GM12878 (cell line): ENCODE measurements around the gene SRSF3. TPM values are rescaled to one million over a fixed set of nuclear protein-coding genes. Genes with fewer than 3 reads are reported as not detected.

Experiments used
- ATAC-seq: fragments of 200-7000 bp; cut with Tn5 transposase; 3 replicates; pipeline ENCODE4 v1.9.1; 2020; ENCODE audit warnings: mild to moderate bottlenecking, moderate library complexity
- BruUV-seq: library from RNA; stranded (reverse); fragments of 400-500 nt; replicated peaks from 2 replicates; lab custom pipeline; 2021; lab: Mats Ljungman, UMichigan
- CTCF ChIA-PET: fragments of 300-600 bp; sonication (Branson Sonifier 250); formaldehyde crosslinking; extraction: SDS; loops from one replicate; lab custom pipeline; 2021; ENCODE audit warnings: inconsistent platforms; lab: Yijun Ruan, JAX
- POLR2A ChIA-PET: fragments of 350-600 bp; formaldehyde crosslinking; extraction: SDS; loops from one replicate; lab custom pipeline; 2021; ENCODE audit warnings: inconsistent platforms; lab: Charles Lee
- RAD21 ChIA-PET: fragments of 300-600 bp; sonication (Branson Sonifier 250); formaldehyde crosslinking; loops from one replicate; lab custom pipeline; 2023; ENCODE audit warnings: antibody characterized with exemption; ENCODE audit not compliant: unreplicated experiment; lab: Charles Lee
- SMC1A ChIA-PET: fragments of 300-600 bp; sonication (Branson Sonifier 250); formaldehyde crosslinking; loops from one replicate; lab custom pipeline; 2023; ENCODE audit not compliant: unreplicated experiment, uncharacterized antibody; lab: Charles Lee
- DNase-seq: peaks from one replicate; pipeline ENCODE4 v3.0.0-alpha.2; 2011; ENCODE audit warnings: low read depth, low spot score
- FAIRE-seq: peaks from 3 replicates; lab custom pipeline; 2011; peaks lifted over from hg19 to GRCh38; lab: Jason Lieb, UNC
- H2AFZ ChIP-seq: 2 replicates; pipeline ENCODE4 v1.6.0; 2011; ENCODE audit warnings: low read depth, low read length, control low read depth; ENCODE audit not compliant: control insufficient read depth
- H3K27ac ChIP-seq: 2 replicates; pipeline ENCODE4 v1.5.1; 2011; ENCODE audit warnings: control low read depth; ENCODE audit not compliant: control insufficient read depth, insufficient read depth
- H3K27me3 ChIP-seq, 2 experiments: replicated peaks in 1 of 2; 2 replicates each; pipeline versions ENCODE4 v1.6.0 to v1.6.1; 2011; ENCODE audit warnings: low read length in 1 of 2; ENCODE audit not compliant: control insufficient read depth in 2 of 2, insufficient read depth in 2 of 2
- H3K36me3 ChIP-seq, 2 experiments: 2 replicates each; pipeline ENCODE4 v1.5.1; 2011; ENCODE audit warnings: low read length in 1 of 2; ENCODE audit not compliant: control insufficient read depth in 2 of 2, insufficient read depth in 2 of 2
- H3K4me1 ChIP-seq: 2 replicates; pipeline ENCODE4 v1.6.1; 2011; ENCODE audit warnings: mild to moderate bottlenecking, low read length, moderate library complexity, mixed read lengths; ENCODE audit not compliant: control insufficient read depth, insufficient read depth
- H3K4me2 ChIP-seq: 2 replicates; pipeline ENCODE4 v1.6.0; 2011; ENCODE audit warnings: control low read depth; ENCODE audit not compliant: control insufficient read depth, insufficient read depth
- H3K4me3 ChIP-seq: fragments of 200-600 bp; sonication (generic); 2 replicates; pipeline ENCODE4 v1.5.1; 2016
- H3K79me2 ChIP-seq: 2 replicates; pipeline ENCODE4 v1.6.0; 2011; ENCODE audit warnings: low read length; ENCODE audit not compliant: control insufficient read depth, insufficient read depth
- H3K9ac ChIP-seq: 2 replicates; pipeline ENCODE4 v1.8.0; 2011; ENCODE audit warnings: low read length, control low read depth, mixed read lengths; ENCODE audit not compliant: control insufficient read depth, insufficient read depth
- H3K9me3 ChIP-seq: replicated peaks from 3 replicates; pipeline ENCODE4 v1.5.1; 2011; ENCODE audit warnings: mild to moderate bottlenecking, low read length; ENCODE audit not compliant: control insufficient read depth, insufficient read depth
- H4K20me1 ChIP-seq: 2 replicates; pipeline ENCODE4 v1.6.0; 2011; ENCODE audit not compliant: control insufficient read depth, insufficient read depth
- BCL11A ChIP-seq: IDR thresholded peaks from 2 replicates; pipeline ENCODE4 v1.6.1; 2011; ENCODE audit warnings: low read depth, low read length
- CBX3 ChIP-seq: fragments of 200-600 bp; sonication (generic); IDR thresholded peaks from 2 replicates; pipeline ENCODE4 v1.6.1; 2016; ENCODE audit warnings: low read depth, borderline replicate concordance
- CREB1 ChIP-seq: IDR thresholded peaks from 2 replicates; pipeline ENCODE4 v1.6.1; 2012; ENCODE audit warnings: low read depth, mild to moderate bottlenecking, inconsistent platforms
- MTA2 ChIP-seq: fragments of 450-650 bp; IDR thresholded peaks from 2 replicates; pipeline ENCODE4 v1.6.1; 2016; ENCODE audit warnings: low read depth, mild to moderate bottlenecking, moderate library complexity
- NFIC ChIP-seq: IDR thresholded peaks from 2 replicates; pipeline ENCODE4 v1.6.1; 2012; ENCODE audit warnings: low read depth, mild to moderate bottlenecking, inconsistent platforms, low read length, moderate library complexity
- NR2C1 ChIP-seq: fragments of 450-650 bp; IDR thresholded peaks from 2 replicates; pipeline ENCODE4 v1.6.1; 2017; ENCODE audit warnings: antibody characterized with exemption, mild to moderate bottlenecking, moderate library complexity
- SMAD5 ChIP-seq: IDR thresholded peaks from 2 replicates; pipeline ENCODE4 v1.6.1; 2016; ENCODE audit warnings: antibody characterized with exemption, low read depth
- SPI1 ChIP-seq: IDR thresholded peaks from 2 replicates; pipeline ENCODE4 v1.6.1; 2011; ENCODE audit warnings: low read depth, mild to moderate bottlenecking, low read length, moderate library complexity, borderline replicate concordance; ENCODE audit not compliant: insufficient read depth
- ZNF207 ChIP-seq: fragments of 450-650 bp; IDR thresholded peaks from 2 replicates; pipeline ENCODE4 v1.6.1; 2014; ENCODE audit warnings: antibody characterized with exemption, mild to moderate bottlenecking, borderline replicate concordance
- WGBS: methylation state at CpG from one replicate; pipeline ENCODE4 v1.1.6; 2016; ENCODE audit warnings: low lambda C conversion rate; ENCODE audit not compliant: insufficient replicate concordance, insufficient coverage; ENCODE audit errors: missing lambda C conversion rate; 5-methylcytosine and 5-hydroxymethylcytosine counted together
- in situ Hi-C: fragments of 300-500 bp; cut with MboI; formaldehyde crosslinking; loops from 9 replicates; pipeline ENCODE4 v1.14.3; 2018; ENCODE audit warnings: mixed read lengths
- intact Hi-C: fragments of 100-400 bp; cut with micrococcal nuclease; formaldehyde crosslinking; loops from one replicate; pipeline ENCODE4 v1.14.2; 2022; ENCODE audit not compliant: unreplicated experiment
- polyA plus RNA-seq, 11 experiments: library from polyadenylated mRNA; depleted of rRNA in 4 of 11; unstranded in 6 of 11; stranded (reverse) in 5 of 11; fragments of >200 nt; fragmentation: Nextera tagmentation in 4 of 11; fragmentation: Illumina TruSeq in 1 of 11; extraction: Ambion mirVana in 4 of 11; extraction: Trizol in 1 of 11; gene quantifications; 1 replicate in 1 of 11; 2 replicates in 10 of 11; pipeline versions ENCODE4 v1.2.1 to v1.2.3, GENCODE V29; 2011 to 2016; ENCODE audit warnings: inconsistent platforms in 2 of 11, missing spikeins in 2 of 11, low read depth in 1 of 11
- total RNA-seq, 4 experiments: library from RNA; depleted of rRNA in 3 of 4; stranded (reverse); fragments of >200 nt in 3 of 4; fragmentation: Illumina TruSeq in 1 of 4; extraction: Trizol in 1 of 4; gene quantifications; 2 replicates each; pipeline versions ENCODE4 v1.2.1 to v1.2.3, GENCODE V29; 2013 to 2021
- TF ChIP-seq, protein P1 (sequence below): fragments of 450-650 bp; IDR thresholded peaks from 2 replicates; pipeline ENCODE4 v1.6.1; 2017; ENCODE audit warnings: mild to moderate bottlenecking, moderate library complexity
- TF ChIP-seq, protein P2 (sequence below): IDR thresholded peaks from 2 replicates; pipeline ENCODE4 v1.6.1; 2012; ENCODE audit warnings: improper control_type of control experiment, low read depth, low read length; ENCODE audit not compliant: insufficient replicate concordance
- TF ChIP-seq, protein P3 (sequence below): fragments of 450-650 bp; IDR thresholded peaks from 2 replicates; pipeline ENCODE4 v1.6.1; 2016; ENCODE audit warnings: mild to moderate bottlenecking

SRSF3 gene
- total and polyA plus RNA-seq, 10 of the 15 experiments (the other 5 are each of a cell fraction or from before 2014, with no cell fraction given): 195 to 1,377 (median 493) TPM

DNA sequence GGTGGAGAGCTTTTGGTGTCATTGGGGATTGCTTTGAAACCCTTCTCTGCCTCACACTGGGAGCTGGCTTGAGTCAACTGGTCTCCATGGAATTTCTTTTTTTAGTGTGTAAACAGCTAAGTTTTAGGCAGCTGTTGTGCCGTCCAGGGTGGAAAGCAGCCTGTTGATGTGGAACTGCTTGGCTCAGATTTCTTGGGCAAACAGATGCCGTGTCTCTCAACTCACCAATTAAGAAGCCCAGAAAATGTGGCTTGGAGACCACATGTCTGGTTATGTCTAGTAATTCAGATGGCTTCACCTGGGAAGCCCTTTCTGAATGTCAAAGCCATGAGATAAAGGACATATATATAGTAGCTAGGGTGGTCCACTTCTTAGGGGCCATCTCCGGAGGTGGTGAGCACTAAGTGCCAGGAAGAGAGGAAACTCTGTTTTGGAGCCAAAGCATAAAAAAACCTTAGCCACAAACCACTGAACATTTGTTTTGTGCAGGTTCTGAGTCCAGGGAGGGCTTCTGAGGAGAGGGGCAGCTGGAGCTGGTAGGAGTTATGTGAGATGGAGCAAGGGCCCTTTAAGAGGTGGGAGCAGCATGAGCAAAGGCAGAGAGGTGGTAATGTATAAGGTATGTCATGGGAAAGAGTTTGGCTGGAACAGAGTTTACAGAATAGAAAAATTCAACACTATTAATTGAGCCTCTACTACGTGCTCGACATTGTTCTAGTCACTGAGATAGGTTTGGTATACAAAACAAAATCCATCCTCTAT, 31.2 kb downstream of the SRSF3 start:
- no TSS peak for BruUV-seq
- Histone ChIP-seq H4K20me1 (no peaks in the 10 kb centered on the region), H3K27ac (no peak overlapping the region), H3K36me3 (no peaks in the 10 kb centered on the region), H3K4me1 (peaks cover 50% of the 10 kb centered on the region), H3K9me3 (no peaks in the 10 kb centered on the region), H3K4me2 (no peak overlapping the region), H3K27me3 (no peaks in the 10 kb centered on the region), H3K79me2 (peaks cover 2% of the 10 kb centered on the region), H3K4me3 (no peak overlapping the region), H2AFZ (no peak overlapping the region), H3K9ac (no peak overlapping the region)
- ChIA-PET CTCF (interaction anchor here (0.7 to 4.8 kb wide), 26 partner anchors 10 to 157 kb away, joined by 3 to 63 read pairs (median 6); partner anchors contain the start of gene CDKN1A), SMC1A (interaction anchor here (0.8 to 4.5 kb wide), 17 partner anchors 10 to 157 kb away, joined by 3 to 46 read pairs (median 11); partner anchors contain the start of gene CDKN1A), POLR2A (interaction anchor here (1.3 to 3.8 kb wide), 8 partner anchors 11 to 130 kb away, joined by 4 to 30 read pairs (median 6); partner anchors contain the start of gene CDKN1A), RAD21 (interaction anchor here (0.7 to 3.8 kb wide), 14 partner anchors 10 to 157 kb away, joined by 3 to 44 read pairs (median 7); partner anchors contain the start of gene CDKN1A)
- WGBS: 59% methylated on average over 5 of the region's 5 CpGs
- DNase-seq (no peak), ATAC-seq (no peak), FAIRE-seq (no peak)
- intact Hi-C loops (loop anchor here (10.0 kb wide), 1 partner anchor 229 kb away; no protein-coding TSS in a partner anchor), in situ Hi-C loops (no loop called here)
- TF ChIP-seq, protein P1, sequence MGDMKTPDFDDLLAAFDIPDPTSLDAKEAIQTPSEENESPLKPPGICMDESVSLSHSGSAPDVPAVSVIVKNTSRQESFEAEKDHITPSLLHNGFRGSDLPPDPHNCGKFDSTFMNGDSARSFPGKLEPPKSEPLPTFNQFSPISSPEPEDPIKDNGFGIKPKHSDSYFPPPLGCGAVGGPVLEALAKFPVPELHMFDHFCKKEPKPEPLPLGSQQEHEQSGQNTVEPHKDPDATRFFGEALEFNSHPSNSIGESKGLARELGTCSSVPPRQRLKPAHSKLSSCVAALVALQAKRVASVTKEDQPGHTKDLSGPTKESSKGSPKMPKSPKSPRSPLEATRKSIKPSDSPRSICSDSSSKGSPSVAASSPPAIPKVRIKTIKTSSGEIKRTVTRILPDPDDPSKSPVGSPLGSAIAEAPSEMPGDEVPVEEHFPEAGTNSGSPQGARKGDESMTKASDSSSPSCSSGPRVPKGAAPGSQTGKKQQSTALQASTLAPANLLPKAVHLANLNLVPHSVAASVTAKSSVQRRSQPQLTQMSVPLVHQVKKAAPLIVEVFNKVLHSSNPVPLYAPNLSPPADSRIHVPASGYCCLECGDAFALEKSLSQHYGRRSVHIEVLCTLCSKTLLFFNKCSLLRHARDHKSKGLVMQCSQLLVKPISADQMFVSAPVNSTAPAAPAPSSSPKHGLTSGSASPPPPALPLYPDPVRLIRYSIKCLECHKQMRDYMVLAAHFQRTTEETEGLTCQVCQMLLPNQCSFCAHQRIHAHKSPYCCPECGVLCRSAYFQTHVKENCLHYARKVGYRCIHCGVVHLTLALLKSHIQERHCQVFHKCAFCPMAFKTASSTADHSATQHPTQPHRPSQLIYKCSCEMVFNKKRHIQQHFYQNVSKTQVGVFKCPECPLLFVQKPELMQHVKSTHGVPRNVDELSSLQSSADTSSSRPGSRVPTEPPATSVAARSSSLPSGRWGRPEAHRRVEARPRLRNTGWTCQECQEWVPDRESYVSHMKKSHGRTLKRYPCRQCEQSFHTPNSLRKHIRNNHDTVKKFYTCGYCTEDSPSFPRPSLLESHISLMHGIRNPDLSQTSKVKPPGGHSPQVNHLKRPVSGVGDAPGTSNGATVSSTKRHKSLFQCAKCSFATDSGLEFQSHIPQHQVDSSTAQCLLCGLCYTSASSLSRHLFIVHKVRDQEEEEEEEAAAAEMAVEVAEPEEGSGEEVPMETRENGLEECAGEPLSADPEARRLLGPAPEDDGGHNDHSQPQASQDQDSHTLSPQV: no peak
- TF ChIP-seq, protein P2, sequence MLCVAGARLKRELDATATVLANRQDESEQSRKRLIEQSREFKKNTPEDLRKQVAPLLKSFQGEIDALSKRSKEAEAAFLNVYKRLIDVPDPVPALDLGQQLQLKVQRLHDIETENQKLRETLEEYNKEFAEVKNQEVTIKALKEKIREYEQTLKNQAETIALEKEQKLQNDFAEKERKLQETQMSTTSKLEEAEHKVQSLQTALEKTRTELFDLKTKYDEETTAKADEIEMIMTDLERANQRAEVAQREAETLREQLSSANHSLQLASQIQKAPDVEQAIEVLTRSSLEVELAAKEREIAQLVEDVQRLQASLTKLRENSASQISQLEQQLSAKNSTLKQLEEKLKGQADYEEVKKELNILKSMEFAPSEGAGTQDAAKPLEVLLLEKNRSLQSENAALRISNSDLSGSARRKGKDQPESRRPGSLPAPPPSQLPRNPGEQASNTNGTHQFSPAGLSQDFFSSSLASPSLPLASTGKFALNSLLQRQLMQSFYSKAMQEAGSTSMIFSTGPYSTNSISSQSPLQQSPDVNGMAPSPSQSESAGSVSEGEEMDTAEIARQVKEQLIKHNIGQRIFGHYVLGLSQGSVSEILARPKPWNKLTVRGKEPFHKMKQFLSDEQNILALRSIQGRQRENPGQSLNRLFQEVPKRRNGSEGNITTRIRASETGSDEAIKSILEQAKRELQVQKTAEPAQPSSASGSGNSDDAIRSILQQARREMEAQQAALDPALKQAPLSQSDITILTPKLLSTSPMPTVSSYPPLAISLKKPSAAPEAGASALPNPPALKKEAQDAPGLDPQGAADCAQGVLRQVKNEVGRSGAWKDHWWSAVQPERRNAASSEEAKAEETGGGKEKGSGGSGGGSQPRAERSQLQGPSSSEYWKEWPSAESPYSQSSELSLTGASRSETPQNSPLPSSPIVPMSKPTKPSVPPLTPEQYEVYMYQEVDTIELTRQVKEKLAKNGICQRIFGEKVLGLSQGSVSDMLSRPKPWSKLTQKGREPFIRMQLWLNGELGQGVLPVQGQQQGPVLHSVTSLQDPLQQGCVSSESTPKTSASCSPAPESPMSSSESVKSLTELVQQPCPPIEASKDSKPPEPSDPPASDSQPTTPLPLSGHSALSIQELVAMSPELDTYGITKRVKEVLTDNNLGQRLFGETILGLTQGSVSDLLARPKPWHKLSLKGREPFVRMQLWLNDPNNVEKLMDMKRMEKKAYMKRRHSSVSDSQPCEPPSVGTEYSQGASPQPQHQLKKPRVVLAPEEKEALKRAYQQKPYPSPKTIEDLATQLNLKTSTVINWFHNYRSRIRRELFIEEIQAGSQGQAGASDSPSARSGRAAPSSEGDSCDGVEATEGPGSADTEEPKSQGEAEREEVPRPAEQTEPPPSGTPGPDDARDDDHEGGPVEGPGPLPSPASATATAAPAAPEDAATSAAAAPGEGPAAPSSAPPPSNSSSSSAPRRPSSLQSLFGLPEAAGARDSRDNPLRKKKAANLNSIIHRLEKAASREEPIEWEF: no peak
- TF ChIP-seq NR2C1 (no peak), ZNF207 (no peak), BCL11A (no peak), SMAD5 (no peak), CBX3 (no peak), MTA2 (no peak), SPI1 (no peak), CREB1 (no peak), NFIC (no peak)
- TF ChIP-seq, protein P3, sequence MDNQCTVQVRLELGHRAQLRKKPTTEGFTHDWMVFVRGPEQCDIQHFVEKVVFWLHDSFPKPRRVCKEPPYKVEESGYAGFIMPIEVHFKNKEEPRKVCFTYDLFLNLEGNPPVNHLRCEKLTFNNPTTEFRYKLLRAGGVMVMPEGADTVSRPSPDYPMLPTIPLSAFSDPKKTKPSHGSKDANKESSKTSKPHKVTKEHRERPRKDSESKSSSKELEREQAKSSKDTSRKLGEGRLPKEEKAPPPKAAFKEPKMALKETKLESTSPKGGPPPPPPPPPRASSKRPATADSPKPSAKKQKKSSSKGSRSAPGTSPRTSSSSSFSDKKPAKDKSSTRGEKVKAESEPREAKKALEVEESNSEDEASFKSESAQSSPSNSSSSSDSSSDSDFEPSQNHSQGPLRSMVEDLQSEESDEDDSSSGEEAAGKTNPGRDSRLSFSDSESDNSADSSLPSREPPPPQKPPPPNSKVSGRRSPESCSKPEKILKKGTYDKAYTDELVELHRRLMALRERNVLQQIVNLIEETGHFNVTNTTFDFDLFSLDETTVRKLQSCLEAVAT: no peak
